AG04449 (cell line): Measurements from ENCODE around the gene TBATA.

ENCODE experiments used
- CTCF ChIA-PET: fragments of 350-600 bp; formaldehyde crosslinking; extraction: SDS; loops from one replicate; lab custom pipeline; 2021; ENCODE audit warnings: antibody characterized with exemption; lab: Yijun Ruan, JAX
- POLR2A ChIA-PET: fragments of 400-600, 350-600 bp; formaldehyde crosslinking; extraction: SDS; loops from one replicate; lab custom pipeline; 2020; ENCODE audit warnings: antibody characterized with exemption, inconsistent platforms; lab: Yijun Ruan, JAX
- DNase-seq: peaks from one replicate; pipeline ENCODE4 v3.0.0-alpha.2; 2010; ENCODE audit warnings: low read depth, low spot score
- H3K4me3 ChIP-seq: 2 replicates; pipeline ENCODE4 v1.5.1; 2011; ENCODE audit warnings: low read depth, mild to moderate bottlenecking, control low read depth, low read length
- TF ChIP-seq, protein P1 (sequence below): IDR thresholded peaks from one replicate; pipeline ENCODE4 v1.5.1; 2011; ENCODE audit warnings: mild to moderate bottlenecking, moderate library complexity, low read length, control low read depth, inconsistent platforms; ENCODE audit not compliant: insufficient read depth; ENCODE audit errors: missing control alignments

The TBATA gene

DNA sequence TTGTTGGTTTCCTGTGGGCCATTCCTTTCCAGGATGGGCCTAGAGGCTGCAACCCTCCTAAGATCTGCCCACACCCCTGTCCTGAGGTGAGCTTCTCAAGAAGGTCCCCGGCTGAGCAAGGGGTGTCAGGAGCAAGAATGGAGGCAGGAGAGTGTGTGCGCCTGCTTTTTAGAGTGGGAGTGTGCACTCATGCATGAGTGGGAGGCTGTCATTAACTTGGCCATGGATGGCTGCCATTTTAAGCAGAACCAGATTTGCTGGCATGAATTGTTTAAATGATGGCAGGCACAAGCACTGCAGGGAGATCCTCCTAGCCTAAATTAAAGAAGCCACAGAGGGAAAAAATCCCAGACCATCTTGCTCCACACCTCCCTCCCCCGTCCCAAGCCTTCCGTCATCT is 27.6 kb upstream of the TBATA start:
- CTCF ChIA-PET = interaction anchor here (0.6 to 10.2 kb wide), 10 partner anchors 9 to 352 kb away, joined by 3 to 81 read pairs (median 3); no protein-coding TSS in a partner anchor
- DNase-seq = no peak
- POLR2A ChIA-PET = no interaction called here
- TF ChIP-seq, protein P1, sequence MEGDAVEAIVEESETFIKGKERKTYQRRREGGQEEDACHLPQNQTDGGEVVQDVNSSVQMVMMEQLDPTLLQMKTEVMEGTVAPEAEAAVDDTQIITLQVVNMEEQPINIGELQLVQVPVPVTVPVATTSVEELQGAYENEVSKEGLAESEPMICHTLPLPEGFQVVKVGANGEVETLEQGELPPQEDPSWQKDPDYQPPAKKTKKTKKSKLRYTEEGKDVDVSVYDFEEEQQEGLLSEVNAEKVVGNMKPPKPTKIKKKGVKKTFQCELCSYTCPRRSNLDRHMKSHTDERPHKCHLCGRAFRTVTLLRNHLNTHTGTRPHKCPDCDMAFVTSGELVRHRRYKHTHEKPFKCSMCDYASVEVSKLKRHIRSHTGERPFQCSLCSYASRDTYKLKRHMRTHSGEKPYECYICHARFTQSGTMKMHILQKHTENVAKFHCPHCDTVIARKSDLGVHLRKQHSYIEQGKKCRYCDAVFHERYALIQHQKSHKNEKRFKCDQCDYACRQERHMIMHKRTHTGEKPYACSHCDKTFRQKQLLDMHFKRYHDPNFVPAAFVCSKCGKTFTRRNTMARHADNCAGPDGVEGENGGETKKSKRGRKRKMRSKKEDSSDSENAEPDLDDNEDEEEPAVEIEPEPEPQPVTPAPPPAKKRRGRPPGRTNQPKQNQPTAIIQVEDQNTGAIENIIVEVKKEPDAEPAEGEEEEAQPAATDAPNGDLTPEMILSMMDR = no peak
- no peak overlapping the region for H3K4me3 ChIP-seq

DNA sequence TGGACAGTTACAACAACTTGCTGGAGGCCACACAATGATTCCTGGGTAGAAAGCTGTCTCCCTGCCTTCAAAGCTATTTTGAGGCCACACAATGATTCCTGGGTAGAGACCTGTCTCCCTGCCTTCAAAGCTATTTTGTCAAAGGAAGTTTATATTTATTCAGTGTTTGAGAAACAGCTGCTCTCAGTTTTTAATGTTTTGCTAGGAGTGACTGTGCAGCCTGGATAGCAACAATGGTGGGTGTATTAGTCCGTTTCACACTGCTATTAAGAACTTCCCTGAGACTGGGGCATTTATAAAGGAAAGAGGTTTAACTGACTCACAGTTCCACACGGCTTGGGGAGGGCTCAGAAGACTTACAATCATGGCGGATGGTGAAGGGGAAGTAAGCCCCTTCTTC is 26.7 kb upstream of the TBATA start:
- no peak for DNase-seq
- TF ChIP-seq, protein P1 = no peak
- POLR2A ChIA-PET = no interaction called here
- CTCF ChIA-PET = interaction anchor here (0.6 to 10.2 kb wide), 9 partner anchors 43 to 351 kb away, joined by 3 to 70 read pairs (median 3); no protein-coding TSS in a partner anchor
- no peak overlapping the region for H3K4me3 ChIP-seq

DNA sequence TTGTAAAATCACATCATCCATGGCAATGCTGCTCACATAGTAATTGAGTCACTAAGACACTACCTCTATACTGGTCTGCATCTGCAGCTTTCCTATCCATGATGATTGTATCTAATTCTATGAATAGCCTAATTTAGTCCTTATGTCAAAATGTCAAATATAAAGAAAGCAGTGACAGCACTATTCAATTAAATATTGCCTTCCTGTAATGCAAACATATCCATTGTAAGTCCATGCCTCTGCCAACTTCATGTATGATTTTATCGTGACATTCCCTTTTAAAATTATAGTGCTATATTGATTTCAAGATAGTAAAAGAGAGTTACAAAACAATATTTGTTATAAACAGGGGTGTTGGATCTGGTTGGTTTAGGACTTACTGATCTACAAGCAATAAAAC is 25.8 kb upstream of the TBATA start:
- no peak for DNase-seq
- ChIA-PET POLR2A (no interaction called here), CTCF (interaction anchor here (1.1 to 10.2 kb wide), 5 partner anchors 46 to 261 kb away, joined by 3 to 70 read pairs (median 5); no protein-coding TSS in a partner anchor)
- H3K4me3 ChIP-seq = no peak overlapping the region
- TF ChIP-seq, protein P1 = no peak

DNA sequence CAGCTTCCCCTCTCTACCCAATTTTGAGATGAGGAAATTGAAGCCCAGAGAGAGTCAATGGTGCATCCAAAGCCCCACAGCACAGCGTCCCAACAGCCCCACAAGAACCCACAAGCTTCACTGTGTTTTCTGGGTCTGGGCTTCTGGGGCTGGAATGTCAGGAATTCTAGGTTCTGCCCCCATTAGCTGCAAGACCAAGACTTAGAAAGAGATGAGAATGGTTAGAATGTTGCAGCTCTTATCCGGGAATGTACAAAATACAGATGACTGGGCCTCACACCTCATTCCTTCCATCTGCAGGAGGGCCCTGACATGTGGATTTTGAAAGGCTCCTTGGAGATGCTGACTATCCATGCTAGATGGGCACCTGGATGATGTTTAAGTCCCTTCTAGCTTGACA is 24.5 kb upstream of the TBATA start:
- no peak overlapping the region for H3K4me3 ChIP-seq
- ChIA-PET POLR2A (no interaction called here), CTCF (interaction anchor here (0.9 to 10.2 kb wide), 10 partner anchors 46 to 259 kb away, joined by 3 to 70 read pairs (median 3); no protein-coding TSS in a partner anchor)
- no peak for DNase-seq
- TF ChIP-seq, protein P1 = no peak

DNA sequence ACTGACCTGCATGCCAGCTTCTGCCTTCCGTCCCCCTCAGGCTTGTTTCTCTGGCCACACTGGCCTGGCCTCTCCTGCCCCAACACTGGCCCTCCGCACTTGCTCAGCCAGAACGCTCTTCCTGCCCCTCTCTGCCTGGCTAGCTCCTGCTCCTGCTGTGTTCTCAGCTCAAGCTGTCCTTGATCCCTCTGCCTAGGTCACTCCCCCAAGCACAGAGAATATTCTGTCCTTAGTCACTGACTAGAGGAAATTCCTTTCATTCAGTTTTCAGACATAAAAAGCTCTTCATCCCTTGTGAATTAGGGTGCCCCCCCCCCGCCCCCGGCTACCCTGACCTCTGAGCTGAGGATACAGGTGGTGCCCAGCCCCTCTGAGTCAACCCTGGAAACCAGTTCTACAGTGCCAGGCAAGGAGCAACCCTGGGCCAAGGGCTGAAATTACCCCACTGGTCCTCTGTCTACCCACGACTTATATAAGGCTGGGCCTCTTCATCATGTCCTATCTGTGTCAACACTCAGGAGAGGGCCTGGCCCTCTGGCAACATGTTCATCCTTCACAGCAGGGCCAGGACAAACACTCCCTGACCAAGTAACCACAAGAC is 23.9 kb upstream of the TBATA start:
- DNase-seq = no peak
- H3K4me3 ChIP-seq = no peak overlapping the region
- TF ChIP-seq, protein P1 = no peak
- CTCF ChIA-PET = interaction anchor here (0.9 to 10.2 kb wide), 8 partner anchors 48 to 259 kb away, joined by 3 to 70 read pairs (median 3); no protein-coding TSS in a partner anchor
- POLR2A ChIA-PET = interaction anchor here (0.6 kb wide), 1 partner anchor 45 kb away, joined by 3 read pairs; no protein-coding TSS in a partner anchor

DNA sequence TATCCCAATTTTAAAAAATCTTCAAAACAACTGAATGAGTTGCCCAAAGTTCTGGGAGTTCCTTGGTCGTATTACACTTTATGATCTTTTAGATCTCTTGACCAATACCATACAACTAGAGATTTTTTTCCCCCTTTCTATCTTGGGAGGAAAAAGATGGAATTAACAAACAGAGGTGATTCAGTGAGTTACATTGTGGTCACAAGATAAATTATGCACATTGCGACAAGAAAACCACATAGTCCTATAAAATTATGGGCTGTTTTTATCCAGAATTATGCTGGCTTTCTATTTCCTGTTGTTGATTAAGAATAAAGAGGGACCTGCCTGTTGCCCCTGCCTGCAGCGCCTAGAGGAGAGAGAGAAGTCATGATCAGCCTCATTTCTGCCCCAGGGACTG is 22.4 kb upstream of the TBATA start:
- TF ChIP-seq, protein P1 = no peak
- no peak overlapping the region for H3K4me3 ChIP-seq
- ChIA-PET POLR2A (no interaction called here), CTCF (no interaction called here)
- no peak for DNase-seq
